Activated CD8-positive, alpha-beta memory T cell treated with anti-CD3 and anti-CD28 coated beads, Interleukin-2, amount 50 U/mL, for 1 hour (primary cell): ENCODE data around the gene PSMD7.
"Not testable (repeated sequence)": the region's sequence is repeated elsewhere in the genome, so short reads cannot be mapped to it uniquely, and the experiment has no call there.

Experiments used
- DNase-seq: peaks from one replicate; pipeline ENCODE4 v3.0.0-alpha.2; 2020; ENCODE audit errors: extremely low read depth

Gene PSMD7

GRCh38 chr16:74297145-74297665, 591 bp downstream of the PSMD7 start:
- DNase-seq: no peak

GRCh38 chr16:74298104-74298503, 1.5 kb downstream of the PSMD7 start:
- no peak for DNase-seq

- no peak for DNase-seq
Observed at GRCh38 chr16:74302341-74302740, 5.7 kb downstream of the PSMD7 start.

GRCh38 chr16:74304164-74304834, 7.7 kb downstream of the PSMD7 start:
- DNase-seq: no peak

GRCh38 chr16:74304835-74305176, 8.2 kb downstream of the PSMD7 start:
- no peak for DNase-seq

GRCh38 chr16:74305281-74305680, 8.7 kb downstream of the PSMD7 start:
- no peak for DNase-seq

GRCh38 chr16:74305978-74306784, 9.6 kb downstream of the PSMD7 start:
- no peak for DNase-seq

- no peak for DNase-seq
Observed at GRCh38 chr16:74307383-74307782, 10.8 kb downstream of the PSMD7 start.

- no peak for DNase-seq
Observed at GRCh38 chr16:74309789-74310781, 13.5 kb downstream of the PSMD7 start.

- no peak for DNase-seq
Observed at GRCh38 chr16:74315059-74315458, 18.4 kb downstream of the PSMD7 start.

GRCh38 chr16:74320707-74321106, 24.1 kb downstream of the PSMD7 start:
- no peak for DNase-seq

- no peak for DNase-seq
Observed at GRCh38 chr16:74321356-74321755, 24.7 kb downstream of the PSMD7 start.

GRCh38 chr16:74322301-74322710, 25.7 kb downstream of the PSMD7 start:
- DNase-seq: no peak

- DNase-seq: not testable (repeated sequence)
Observed at GRCh38 chr16:74324777-74325176, 28.2 kb downstream of the PSMD7 start.

GRCh38 chr16:74325641-74326040, 29.0 kb downstream of the PSMD7 start:
- no peak for DNase-seq

- DNase-seq: not testable (repeated sequence)
Observed at GRCh38 chr16:74328346-74328745, 31.7 kb downstream of the PSMD7 start.

- DNase-seq: not testable (repeated sequence)
Observed at GRCh38 chr16:74332469-74332868, 35.9 kb downstream of the PSMD7 start.

- DNase-seq: not testable (repeated sequence)
Observed at GRCh38 chr16:74337506-74337905, 40.9 kb downstream of the PSMD7 start.

- DNase-seq: not testable (repeated sequence)
Observed at GRCh38 chr16:74339226-74339625, 42.6 kb downstream of the PSMD7 start.

- DNase-seq: not testable (repeated sequence)
Observed at GRCh38 chr16:74353038-74353437, 56.4 kb downstream of the PSMD7 start.
